HEK293 (cell line): ENCODE data around the gene TRUB2.
"Not testable (repeated sequence)": the region's sequence is repeated elsewhere in the genome, so short reads cannot be mapped to it uniquely, and the experiment has no call there.

Experiments used
- CTCF ChIA-PET: fragments of 350-600 bp; formaldehyde crosslinking; extraction: SDS; loops from one replicate; lab custom pipeline; 2021; ENCODE audit warnings: antibody characterized with exemption; lab: Yijun Ruan, JAX
- POLR2A ChIA-PET: fragments of 300-600 bp; formaldehyde crosslinking; extraction: SDS; loops from one replicate; lab custom pipeline; 2020; ENCODE audit warnings: antibody characterized with exemption, inconsistent platforms; lab: Yijun Ruan, JAX
- H3K27ac ChIP-seq: fragments of 200-500 bp; sonication (Bioruptor generic); 2 replicates; pipeline ENCODE4 v1.5.1; 2014; ENCODE audit warnings: low read depth, low read length, control low read depth, inconsistent platforms; ENCODE audit errors: extremely low read depth
- H3K36me3 ChIP-seq, 2 experiments: fragments of 200-500 bp in 1 of 2; sonication (Bioruptor generic) in 1 of 2; 1 replicate in 1 of 2; 2 replicates in 1 of 2; pipeline ENCODE4 v1.5.1; 2014 to 2017; ENCODE audit warnings: inconsistent platforms in 2 of 2, low read length in 2 of 2; ENCODE audit not compliant: control insufficient read depth in 2 of 2, insufficient read depth in 1 of 2
- H3K4me1 ChIP-seq: fragments of 200-500 bp; sonication (Bioruptor generic); 2 replicates; pipeline ENCODE4 v1.5.1; 2014; ENCODE audit warnings: mild to moderate bottlenecking, low read length, inconsistent platforms; ENCODE audit not compliant: control insufficient read depth, insufficient read depth
- H3K4me3 ChIP-seq: 2 replicates; pipeline ENCODE4 v1.5.1; 2011; ENCODE audit warnings: low read depth, mild to moderate bottlenecking, control low read depth, low read length, moderate library complexity
- H3K9me3 ChIP-seq: fragments of 200-500 bp; sonication (Bioruptor generic); 2 replicates; pipeline ENCODE4 v1.5.1; 2014; ENCODE audit warnings: low read depth, low read length, inconsistent platforms; ENCODE audit not compliant: control insufficient read depth, insufficient read depth
- IKZF3 ChIP-seq: fragments of 450-650 bp; IDR thresholded peaks from 2 replicates; pipeline ENCODE4 v1.5.0; 2018; ENCODE audit warnings: missing biosample characterization, mild to moderate bottlenecking, missing genetic modification characterization, moderate library complexity
- KLF8 ChIP-seq: fragments of 450-650 bp; formaldehyde crosslinking; IDR thresholded peaks from 2 replicates; pipeline ENCODE4 v1.5.1; 2016; ENCODE audit warnings: missing biosample characterization, missing genetic modification characterization
- TSHZ1 ChIP-seq: fragments of 450-650 bp; formaldehyde crosslinking; IDR thresholded peaks from 2 replicates; pipeline ENCODE4 v1.5.1; 2016; ENCODE audit warnings: missing biosample characterization, missing genetic modification characterization, borderline replicate concordance
- ZBTB26 ChIP-seq: fragments of 450-650 bp; formaldehyde crosslinking; optimal IDR thresholded peaks from 2 replicates; pipeline ENCODE3; 2016; ENCODE audit warnings: missing biosample characterization, mild to moderate bottlenecking, missing genetic modification characterization
- ZNF121 ChIP-seq: fragments of 450-650 bp; formaldehyde crosslinking; IDR thresholded peaks from 2 replicates; pipeline ENCODE4 v1.5.1; 2016; ENCODE audit warnings: missing biosample characterization, missing genetic modification characterization
- ZNF211 ChIP-seq: fragments of 450-650 bp; formaldehyde crosslinking; IDR thresholded peaks from 2 replicates; pipeline ENCODE4 v1.5.1; 2016; ENCODE audit warnings: low read depth, missing biosample characterization, missing genetic modification characterization
- ZNF248 ChIP-seq: fragments of 450-650 bp; formaldehyde crosslinking; IDR thresholded peaks from 2 replicates; pipeline ENCODE4 v1.5.1; 2017; ENCODE audit warnings: missing biosample characterization, missing genetic modification characterization
- ZNF341 ChIP-seq: fragments of 450-650 bp; formaldehyde crosslinking; IDR thresholded peaks from 2 replicates; pipeline ENCODE4; 2016; ENCODE audit warnings: low read depth, missing biosample characterization, missing genetic modification characterization
- ZNF362 ChIP-seq: fragments of 450-650 bp; formaldehyde crosslinking; IDR thresholded peaks from 2 replicates; pipeline ENCODE4 v1.5.1; 2016; ENCODE audit warnings: missing biosample characterization, missing genetic modification characterization
- ZNF37A ChIP-seq: fragments of 450-650 bp; IDR thresholded peaks from 2 replicates; pipeline ENCODE4 v1.5.1; 2018; ENCODE audit warnings: missing biosample characterization, missing genetic modification characterization
- ZNF571 ChIP-seq: fragments of 450-650 bp; formaldehyde crosslinking; IDR thresholded peaks from 2 replicates; pipeline ENCODE4 v1.5.0; 2017; ENCODE audit warnings: missing biosample characterization, missing genetic modification characterization
- ZNF645 ChIP-seq: fragments of 450-650 bp; formaldehyde crosslinking; IDR thresholded peaks from 2 replicates; pipeline ENCODE4; 2016; ENCODE audit warnings: missing biosample characterization, missing genetic modification characterization
- ZNF677 ChIP-seq: fragments of 450-650 bp; IDR thresholded peaks from 2 replicates; pipeline ENCODE4 v1.5.0; 2018; ENCODE audit warnings: missing biosample characterization, mild to moderate bottlenecking, missing genetic modification characterization, moderate library complexity
- ZNF830 ChIP-seq: fragments of 450-650 bp; IDR thresholded peaks from 2 replicates; pipeline ENCODE4 v1.5.0; 2018; ENCODE audit warnings: missing biosample characterization, missing genetic modification characterization, low read depth, mild to moderate bottlenecking, moderate library complexity

TRUB2 gene

GRCh38 chr9:128338852-128339614 is 16.8 kb upstream of the TRUB2 start:
- CTCF ChIA-PET = interaction anchor here (0.6 to 0.7 kb wide), 5 partner anchors 13 to 697 kb away, joined by 3 to 4 read pairs (median 3); no protein-coding TSS in a partner anchor
- H3K9me3 ChIP-seq, H3K27ac ChIP-seq: not testable (repeated sequence)
- POLR2A ChIA-PET = interaction anchor here (0.7 to 1.0 kb wide), 2 partner anchors 10 to 52 kb away, joined by 4 to 5 read pairs; no protein-coding TSS in a partner anchor
- H3K36me3 ChIP-seq = peaks cover 0 to 20% of the 10 kb centered on the region in 2 experiments; a peak in 1 of 3 replicates
- TF ChIP-seq ZNF121 (tag by site-specific recombination) (peak; percentile 52; the same call in 1 of the 2 replicates), ZNF362 (tag by site-specific recombination) (peak; percentile 87)
- TF ChIP-seq, all 188 proteins: peak for 2; not testable (repeated sequence) for 186
- H3K4me1 ChIP-seq, H3K4me3 ChIP-seq: not testable (repeated sequence)

GRCh38 chr9:128337936-128338335 is 15.7 kb upstream of the TRUB2 start:
- no peak for TF ChIP-seq ZNF677
- no peak for TF ChIP-seq ZNF571 (tag by site-specific recombination)
- no peak for TF ChIP-seq IKZF3
- TF ChIP-seq ZNF211 (tag by site-specific recombination) = no peak
- no peak for TF ChIP-seq ZBTB26 (tag by site-specific recombination)
- H3K4me3 ChIP-seq = no peak overlapping the region
- POLR2A ChIA-PET = interaction anchor here (0.7 to 1.0 kb wide), 2 partner anchors 9 to 393 kb away, joined by 3 to 4 read pairs; no protein-coding TSS in a partner anchor

GRCh38 chr9:128335914-128336313 is 13.7 kb upstream of the TRUB2 start:
- ChIA-PET POLR2A (interaction anchor here (0.7 to 2.4 kb wide), 4 partner anchors 30 to 143 kb away, joined by 3 to 13 read pairs (median 3); partner anchors contain the start of genes CERCAM and URM1), CTCF (interaction anchor here (0.6 to 1.0 kb wide), 3 partner anchors 12 to 81 kb away, joined by 3 to 6 read pairs (median 3); no protein-coding TSS in a partner anchor)
- TF ChIP-seq KLF8 (tag by site-specific recombination) (no peak), ZNF341 (no peak), ZNF645 (tag by site-specific recombination) (no peak), ZNF677 (no peak), TSHZ1 (tag by site-specific recombination) (no peak), ZNF37A (tag by site-specific recombination) (no peak), ZNF830 (tag by site-specific recombination) (no peak), ZNF248 (tag by site-specific recombination) (no peak)
- Histone ChIP-seq H3K36me3 (peaks cover under 1 to 22% of the 10 kb centered on the region in 2 experiments; a peak in 2 of 3 replicates), H3K4me1 (no peaks in the 10 kb centered on the region), H3K9me3 (no peaks in the 10 kb centered on the region), H3K4me3 (no peak overlapping the region), H3K27ac (no peak overlapping the region)

More at GRCh38 chr9:128337936-128338335, 15.7 kb upstream of the TRUB2 start:
- H3K27ac ChIP-seq = no peak overlapping the region
- peaks cover 0 to 19% of the 10 kb centered on the region in 2 experiments; a peak in 1 of 3 replicates for H3K36me3 ChIP-seq
- CTCF ChIA-PET = interaction anchor here (0.6 kb wide), 1 partner anchor 148 kb away, joined by 3 read pairs; no protein-coding TSS in a partner anchor
- no peaks in the 10 kb centered on the region for H3K4me1 ChIP-seq
- no peaks in the 10 kb centered on the region for H3K9me3 ChIP-seq
